ENCODE results near the gene HPN.
"Not testable (repeated sequence)": the region's sequence is repeated elsewhere in the genome, so short reads cannot be mapped to it uniquely, and the experiment has no call there.

Gene HPN

DNA sequence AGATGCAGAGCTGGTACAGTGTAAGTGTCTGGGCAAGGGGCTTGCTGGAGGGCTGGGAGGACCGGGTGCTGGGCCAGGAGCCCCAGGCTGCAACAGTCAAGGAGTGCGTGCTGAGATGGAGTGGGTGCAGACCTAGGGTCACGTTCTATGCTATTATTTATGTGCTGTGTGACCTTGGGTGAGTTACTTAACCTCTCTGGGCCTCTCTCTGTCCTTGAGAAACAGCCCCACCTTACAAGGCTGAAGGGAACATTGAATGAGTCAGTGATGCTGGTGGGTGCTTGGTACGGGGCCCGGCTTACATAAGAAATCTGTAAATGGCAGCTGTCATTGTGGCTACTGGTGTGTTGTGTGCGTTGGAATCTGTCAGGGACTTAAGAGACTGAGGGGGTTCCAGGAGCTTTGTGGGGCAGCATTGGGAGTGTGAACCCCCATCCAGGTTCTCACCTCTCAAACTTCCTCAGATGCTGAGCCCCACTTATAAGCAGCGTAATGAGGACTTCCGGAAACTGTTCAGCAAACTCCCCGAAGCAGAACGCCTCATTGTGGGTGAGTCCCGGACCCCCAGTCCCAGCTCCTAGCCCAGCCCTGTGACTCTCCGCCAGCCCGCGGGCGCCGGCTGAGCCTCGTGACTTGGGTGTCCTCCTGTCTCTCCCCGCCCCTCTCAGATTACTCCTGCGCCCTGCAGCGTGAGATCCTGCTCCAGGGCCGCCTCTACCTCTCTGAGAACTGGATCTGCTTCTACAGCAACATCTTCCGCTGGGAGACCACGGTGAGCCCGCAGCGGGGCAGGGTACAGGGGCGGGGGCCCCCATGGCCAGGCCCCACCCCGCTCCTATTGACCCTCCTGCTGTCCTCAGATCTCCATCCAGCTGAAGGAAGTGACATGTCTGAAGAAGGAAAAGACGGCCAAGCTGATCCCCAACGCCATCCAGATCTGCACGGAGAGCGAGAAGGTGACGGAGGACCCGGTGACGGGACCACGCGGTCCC lies 31.8 kb upstream of the HPN start:
- DNase-seq: no peak

DNA sequence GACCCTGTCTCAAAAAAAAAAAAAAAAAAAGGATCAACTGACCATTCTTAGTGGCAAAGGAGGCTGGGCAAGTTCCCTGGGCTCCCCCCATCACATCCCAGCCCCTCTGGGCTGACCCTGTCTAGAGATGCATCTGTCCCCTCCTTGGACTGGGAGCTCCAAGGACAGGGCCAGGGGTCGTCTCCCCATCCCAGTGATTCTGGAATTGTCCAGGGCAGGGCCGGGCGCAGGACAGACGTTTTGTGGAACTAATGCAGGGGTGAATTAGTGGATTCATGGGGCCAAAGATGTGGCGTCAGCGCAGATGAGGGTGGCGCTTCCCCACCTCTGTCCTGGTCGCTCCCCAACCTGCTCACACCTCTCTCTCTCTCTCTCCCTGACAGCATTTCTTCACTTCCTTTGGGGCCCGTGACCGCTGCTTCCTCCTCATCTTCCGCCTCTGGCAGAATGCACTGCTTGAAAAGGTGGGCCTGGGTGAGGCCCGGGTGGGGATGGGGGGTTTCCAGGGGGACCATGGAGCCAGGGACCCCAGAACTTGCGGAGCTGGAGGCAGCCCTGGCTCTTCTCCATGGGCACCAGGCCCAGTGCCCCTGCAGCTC lies 30.3 kb upstream of the HPN start:
- DNase-seq: no peak

DNA sequence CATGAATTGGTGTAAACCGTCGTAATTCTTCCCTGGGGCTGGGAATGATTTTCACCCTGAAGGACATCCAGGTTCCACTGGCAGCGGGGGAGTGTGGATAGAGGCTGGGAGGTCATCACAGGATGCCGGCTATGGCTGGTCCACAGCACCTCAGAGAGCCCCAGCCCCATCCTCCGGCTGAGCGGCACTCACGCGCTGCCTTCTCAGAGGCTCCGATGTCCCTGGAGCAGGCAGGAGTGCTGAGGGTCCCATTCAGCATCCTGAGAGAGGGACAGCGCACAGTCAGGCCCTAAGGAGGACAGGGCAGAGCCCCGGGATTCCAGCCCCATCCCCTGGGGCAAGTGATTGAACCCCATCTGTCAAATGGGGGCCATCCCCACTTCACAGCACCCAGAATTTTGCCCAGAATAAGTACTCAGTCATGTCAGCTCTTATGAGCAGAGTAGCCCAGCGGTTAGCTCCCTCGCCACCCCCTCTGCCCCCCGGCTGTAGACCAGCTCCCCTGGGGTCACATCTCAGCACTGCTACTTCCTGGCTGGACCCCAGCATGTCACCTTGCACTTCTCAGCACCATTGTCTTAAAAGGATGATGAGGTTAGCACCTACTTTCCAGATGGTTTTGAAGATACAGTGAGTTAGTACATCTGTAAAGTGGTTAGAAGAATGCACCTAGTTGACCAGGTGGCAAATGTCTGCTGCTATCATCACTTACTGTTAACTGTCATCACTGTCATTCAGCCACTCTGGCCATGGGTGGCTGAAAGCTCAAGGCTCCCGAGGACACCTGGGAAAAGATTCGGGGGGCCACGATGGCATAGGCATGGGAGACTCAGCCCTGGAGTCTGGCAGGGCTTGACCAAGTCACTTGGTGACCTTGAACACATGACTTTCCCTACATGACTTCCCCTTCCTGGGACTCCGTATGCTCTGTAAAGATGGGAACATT lies 29.5 kb upstream of the HPN start:
- no peak for DNase-seq

DNA sequence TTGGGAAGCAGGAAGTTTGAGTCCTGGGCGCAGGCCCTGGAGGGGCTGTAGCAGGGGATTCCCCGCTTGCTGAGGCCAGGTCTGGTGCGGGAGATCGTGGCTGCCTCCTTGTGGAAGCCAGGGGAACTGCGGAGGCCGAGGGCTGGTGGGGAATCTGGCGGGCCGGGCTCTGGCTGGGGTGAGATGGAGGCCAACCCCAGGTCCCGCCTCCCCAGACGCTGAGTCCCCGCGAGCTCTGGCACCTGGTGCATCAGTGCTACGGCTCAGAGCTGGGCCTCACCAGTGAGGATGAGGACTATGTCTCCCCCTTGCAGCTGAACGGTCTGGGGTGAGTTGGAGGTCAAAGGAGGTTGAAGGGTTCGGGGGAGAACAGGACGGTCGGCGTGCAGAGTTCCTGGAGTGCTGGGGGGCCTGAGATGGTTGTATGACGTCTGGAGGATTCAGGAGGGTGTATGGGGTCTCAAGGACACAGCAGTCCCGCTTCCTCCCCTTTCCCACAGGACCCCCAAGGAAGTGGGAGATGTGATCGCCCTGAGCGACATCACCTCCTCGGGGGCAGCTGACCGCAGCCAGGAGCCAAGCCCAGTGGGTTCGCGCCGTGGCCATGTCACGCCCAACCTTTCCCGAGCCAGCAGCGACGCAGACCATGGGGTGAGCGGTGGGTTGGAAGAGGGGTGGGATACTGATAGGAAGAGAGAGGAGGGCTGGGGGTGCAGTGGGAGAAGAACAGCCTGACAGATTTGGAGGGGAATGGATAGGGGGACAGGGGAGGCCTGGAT lies 28.3 kb upstream of the HPN start:
- DNase-seq: peak; percentile 53

DNA sequence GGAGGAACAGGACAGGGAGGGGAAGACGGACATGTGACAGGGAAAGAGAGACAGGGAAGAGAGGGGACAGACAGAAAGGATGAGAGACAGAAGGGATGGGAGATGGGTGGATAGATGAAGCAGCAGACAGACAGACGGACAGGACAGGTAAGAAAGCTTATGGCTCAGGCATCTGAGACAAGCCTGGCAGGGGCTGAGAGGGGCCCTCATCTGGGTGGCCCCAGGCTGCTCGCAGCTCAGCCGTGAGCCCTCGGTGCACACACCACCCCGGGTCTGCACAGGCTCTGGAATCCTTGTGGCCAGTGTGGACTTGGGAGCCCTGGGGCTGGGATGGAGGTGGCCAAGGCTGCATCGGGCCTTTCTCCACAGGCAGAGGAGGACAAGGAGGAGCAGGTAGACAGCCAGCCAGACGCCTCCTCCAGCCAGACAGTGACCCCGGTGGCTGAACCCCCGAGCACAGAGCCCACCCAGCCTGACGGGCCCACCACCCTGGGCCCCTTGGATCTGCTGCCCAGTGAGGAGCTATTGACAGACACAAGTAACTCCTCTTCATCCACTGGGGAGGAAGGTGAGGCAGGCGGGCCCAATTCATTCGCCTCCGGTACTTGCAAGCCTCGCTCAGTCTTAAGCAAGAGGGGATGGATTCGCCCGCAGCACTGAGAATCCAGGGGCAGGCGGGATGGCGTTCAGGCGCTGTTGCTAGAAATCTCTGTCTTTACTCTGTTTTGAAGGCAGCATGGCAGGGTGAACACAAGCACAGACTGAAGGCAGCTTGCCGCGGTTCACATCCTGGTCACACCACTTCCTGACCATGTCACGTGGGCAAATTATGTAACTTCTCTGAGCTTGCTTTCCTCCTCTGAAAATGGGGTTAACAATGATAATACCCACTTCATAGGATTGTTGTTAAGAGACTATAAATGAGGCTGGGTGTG lies 27.4 kb upstream of the HPN start:
- DNase-seq: no peak

DNA sequence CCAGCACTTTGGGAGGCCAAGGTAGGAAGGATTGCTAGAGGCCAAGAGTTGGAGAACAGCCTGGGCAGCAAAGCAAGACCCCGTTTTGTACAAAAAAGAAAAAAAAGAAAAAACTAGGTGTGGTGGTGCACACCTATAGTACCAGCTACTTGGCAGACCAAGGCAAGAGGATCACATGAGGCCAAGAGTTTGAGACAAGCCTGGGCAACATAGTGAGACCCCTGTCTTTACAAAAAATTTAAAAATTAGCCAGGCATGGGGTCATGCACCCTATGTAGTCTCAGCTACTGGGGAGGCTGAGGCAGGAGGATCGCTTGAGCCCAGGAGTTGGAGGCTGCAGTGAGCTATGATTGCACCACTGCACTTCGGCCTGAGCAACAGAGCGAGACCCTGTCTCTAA lies 26.7 kb upstream of the HPN start:
- not testable (repeated sequence) for DNase-seq

DNA sequence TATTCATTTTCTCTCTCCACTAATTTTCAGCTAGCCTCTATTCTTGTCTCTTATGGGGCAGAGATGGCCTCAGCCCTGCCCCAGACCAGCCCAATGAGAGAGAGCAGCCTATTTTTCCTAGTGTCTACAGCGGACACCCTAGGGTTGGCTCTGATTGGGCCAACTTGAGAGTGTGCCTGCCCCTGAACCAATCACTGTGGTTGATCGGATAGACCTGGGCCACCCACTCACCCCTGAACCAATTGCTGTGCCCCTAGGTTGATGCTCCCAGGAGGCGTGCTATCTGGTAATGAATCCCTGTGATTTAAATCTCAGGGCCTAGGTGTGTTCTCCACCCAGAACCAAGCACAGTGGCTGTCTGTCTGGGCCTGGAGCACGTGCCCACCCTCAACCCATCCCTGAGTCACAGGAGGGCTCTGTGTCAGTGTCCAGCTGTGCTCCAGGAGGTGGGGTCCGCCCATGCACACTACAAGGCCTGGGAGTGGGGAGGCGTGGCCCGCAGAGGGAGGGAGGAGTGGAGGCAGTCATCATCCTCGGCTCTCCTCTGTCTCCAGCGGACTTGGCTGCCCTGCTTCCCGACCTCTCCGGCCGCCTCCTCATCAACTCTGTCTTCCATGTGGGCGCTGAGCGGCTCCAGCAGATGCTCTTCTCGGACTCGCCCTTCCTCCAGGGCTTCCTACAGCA lies 26.1 kb upstream of the HPN start:
- DNase-seq: no peak

DNA sequence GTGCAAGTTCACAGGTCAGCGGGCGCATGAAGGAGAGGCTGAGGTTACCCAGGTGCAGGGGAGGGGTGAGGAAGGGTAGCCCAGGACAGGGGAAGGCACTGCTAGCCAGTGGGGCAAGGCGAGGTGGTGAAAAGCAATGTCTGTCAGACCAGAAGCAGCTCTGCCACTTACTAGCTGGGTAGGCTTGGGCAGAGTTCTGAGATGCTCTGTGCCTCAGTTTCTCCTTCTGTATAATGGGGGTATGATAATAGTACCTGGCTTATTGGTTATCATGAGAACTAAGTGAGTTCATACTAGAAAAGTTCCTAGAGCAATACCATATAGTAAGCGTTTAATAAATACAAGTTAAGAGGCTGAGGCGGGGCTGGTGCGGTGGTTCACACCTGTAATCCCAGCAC lies 25.6 kb upstream of the HPN start:
- DNase-seq: no peak

DNA sequence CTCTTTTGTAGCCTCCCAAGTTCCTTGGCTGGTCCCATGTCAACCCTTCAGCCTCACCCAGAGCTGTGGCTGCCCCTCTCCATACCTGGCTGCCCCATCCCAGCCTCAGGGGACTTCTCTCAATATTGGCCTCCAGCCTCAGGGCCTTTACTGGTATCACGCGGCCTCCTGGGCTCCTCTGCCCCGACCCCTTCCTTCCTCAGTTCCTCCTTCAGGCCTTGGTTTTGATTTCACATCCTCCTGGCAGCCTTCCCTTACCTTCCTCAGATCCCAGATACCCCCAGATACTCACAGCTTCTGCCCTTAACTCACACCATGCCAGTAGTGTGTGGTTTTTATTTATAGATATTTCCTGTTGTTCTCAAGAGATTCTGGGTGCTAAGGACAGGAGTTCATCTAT lies 24.0 kb upstream of the HPN start:
- DNase-seq: no peak

DNA sequence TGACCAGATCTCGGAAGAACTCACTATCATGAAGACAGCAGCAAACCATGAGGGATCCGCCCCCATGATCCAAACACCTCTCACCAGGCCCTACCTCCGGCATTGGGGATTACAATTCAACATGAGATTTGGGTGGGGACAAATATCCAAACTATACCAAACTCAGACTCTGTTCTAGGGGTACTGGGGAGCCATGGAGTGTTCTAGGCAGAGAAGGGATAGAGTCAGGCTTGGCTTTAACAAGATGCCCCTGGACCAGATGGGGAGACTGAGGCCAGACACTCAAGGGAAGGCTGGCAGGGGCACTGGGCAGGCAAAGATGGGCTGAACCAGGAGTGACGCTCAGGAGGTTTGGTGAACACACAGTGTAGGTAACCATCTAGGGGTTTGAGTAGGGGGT lies 23.1 kb upstream of the HPN start:
- no peak for DNase-seq

DNA sequence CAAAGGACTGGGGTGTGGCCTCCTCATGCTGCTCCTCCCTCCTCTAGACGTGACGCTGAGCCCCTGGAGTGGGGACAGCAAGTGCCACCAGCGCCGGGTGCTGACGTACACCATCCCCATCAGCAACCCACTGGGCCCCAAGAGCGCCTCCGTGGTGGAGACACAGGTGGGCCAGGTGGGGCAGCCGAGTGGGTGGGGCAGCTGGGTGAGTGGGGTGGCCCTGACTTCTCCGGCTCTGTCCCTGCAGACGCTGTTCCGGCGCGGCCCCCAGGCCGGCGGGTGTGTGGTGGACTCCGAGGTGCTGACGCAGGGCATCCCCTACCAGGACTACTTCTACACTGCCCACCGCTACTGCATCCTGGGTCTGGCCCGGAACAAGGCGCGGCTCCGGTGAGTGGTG lies 22.4 kb upstream of the HPN start:
- no peak for DNase-seq

DNA sequence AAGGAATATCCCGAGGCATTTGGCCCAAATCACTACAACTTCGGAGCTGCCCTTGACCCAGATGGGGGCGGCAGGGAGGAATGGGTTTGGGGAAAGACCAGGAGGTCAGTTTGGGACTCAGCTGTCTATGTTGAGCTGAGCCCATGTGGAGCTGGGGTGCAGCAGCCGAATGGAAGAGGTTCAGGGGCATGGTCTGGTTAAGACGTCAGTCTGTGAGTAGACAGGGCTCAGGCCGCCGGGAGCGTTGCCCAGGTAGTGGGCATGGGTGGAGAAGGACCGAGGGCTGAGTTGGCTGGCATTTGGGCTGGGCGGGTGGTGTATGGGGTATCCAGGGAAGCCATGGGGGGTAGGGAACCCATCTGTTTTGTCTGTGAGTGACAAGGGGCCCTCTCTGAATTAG lies 20.5 kb upstream of the HPN start:
- no peak for DNase-seq

DNA sequence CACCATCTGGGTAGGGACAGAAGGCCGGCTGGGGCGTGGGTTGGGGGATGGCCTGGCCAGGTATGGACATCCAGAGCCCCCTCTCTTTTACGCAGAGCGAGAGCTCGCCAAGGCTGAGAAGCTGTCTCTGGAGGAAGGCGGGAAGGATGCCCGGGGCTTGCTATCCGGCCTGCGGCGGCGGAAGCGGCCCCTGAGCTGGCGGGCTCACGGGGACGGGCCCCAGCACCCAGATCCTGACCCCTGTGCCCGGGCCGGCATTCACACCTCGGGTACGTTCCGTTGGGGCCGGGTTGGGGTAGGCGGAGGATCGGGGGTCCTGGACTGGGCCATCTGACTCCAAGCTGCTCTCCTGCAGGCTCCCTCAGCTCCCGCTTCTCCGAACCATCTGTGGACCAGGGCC lies 19.9 kb upstream of the HPN start:
- DNase-seq: no peak

DNA sequence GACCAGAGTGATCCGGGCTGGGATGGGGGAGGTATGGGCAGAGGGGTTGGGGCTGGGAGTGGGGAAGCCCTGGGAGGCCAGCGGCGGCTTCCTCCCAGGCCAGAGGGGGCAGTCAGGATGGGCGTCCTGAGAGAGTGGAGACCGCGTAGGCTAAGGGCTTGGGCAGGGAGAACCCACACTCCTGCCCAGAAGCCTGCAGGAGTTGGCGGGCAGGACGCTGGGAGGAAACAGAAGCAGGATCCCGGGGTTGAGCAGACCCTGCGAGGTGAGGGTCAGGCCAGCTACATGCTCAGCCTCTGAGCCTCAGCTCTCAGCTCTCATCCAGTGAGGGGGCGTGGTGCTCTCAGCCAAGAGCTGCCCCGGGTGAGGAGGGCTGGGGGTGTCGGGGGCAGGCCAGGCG lies 19.1 kb upstream of the HPN start:
- DNase-seq: no peak

DNA sequence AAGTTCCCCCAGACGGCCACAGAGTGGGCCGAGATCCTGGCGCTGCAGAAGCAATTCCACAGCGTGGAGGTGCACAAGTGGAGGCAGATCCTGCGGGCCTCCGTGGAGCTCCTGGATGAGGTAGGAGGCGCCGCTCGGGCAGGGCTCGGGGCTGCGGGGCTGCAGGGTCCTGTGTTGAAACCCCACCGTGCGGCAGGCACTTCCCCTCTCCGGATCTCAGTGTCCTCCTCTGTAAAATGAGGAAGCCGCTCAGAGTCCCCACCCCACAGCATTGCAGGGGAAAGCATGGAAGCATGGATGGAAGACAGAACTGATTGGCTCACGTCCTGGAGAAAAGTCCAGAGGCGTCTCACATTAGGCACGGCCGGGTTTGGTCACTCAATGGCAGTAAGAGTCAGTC lies 18.1 kb upstream of the HPN start:
- DNase-seq: no peak

DNA sequence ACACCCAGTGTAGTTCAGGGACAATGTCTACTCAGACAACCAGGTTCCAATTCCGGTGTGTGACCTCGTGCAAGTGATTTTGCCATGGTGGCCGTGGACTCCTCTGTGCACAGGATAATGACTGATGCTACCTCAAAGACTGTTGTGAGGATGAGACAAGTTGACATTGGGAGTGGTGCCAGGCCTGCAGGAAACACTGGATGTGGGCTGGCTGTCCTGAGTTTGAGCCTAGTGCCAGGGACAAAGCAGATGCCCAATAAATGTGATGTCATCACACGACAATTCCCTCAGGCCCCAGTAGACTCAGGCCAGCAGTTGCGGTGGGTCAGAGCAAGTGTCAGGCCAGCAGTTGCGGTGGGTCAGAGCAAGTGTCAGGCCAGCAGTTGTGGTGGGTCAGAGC lies 17.4 kb upstream of the HPN start:
- no peak for DNase-seq

DNA sequence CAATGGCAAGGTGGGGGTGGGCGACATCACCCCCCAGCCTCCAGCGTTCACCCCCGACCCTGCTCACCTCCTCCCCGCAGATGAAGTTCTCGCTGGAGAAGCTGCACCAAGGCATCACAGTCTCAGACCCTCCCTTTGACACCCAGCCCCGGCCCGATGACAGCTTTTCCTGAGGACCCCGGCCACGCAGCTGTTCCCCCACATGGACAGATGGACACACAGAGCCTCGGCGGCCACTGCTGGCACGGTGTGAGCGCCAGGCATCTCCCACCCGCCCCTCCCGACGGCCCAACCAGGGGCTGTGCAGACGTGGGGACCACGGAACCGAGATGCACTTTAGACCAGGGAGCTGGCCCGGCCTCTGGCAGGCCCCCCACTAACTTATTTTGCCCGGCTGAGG lies 15.6 kb upstream of the HPN start:
- no peak for DNase-seq

DNA sequence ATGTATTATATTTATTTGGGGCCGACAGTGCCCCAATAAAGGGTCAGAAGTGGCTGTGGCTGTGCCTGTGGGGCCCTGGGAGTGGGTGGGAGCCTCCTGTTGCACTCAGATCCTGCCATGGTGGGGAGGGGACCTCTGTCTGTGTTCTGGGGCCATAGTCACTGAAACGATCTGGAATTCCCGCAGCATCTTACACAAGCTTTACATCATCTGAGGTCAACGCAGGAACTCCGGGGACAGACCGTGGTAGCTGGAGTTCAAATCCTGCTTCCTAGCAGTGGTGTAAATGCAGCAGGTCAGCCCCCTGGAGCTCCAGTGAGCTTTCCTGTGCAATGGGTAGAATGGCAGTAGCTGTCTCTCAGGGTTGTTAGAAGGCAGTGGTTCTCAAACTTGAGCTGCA lies 15.1 kb upstream of the HPN start:
- no peak for DNase-seq

DNA sequence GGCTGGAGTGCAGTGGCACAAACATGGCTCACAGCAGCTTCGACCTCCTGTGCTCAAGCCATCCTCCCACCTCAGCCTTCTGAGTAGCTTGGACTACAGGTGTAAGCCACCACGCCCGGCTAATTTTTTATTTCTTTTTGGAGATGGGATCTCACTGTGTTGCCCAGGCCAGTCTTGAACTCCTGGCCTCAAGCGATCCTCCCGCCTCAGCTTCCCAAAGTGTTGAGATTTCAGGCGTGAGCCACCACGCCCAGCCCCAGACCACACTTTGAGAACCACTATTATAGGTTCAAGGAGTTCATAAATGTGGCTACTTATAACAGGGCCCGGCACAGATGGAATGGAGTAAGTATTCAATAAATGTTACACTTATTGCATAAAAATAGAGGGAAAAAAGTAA lies 14.5 kb upstream of the HPN start:
- no peak for DNase-seq

DNA sequence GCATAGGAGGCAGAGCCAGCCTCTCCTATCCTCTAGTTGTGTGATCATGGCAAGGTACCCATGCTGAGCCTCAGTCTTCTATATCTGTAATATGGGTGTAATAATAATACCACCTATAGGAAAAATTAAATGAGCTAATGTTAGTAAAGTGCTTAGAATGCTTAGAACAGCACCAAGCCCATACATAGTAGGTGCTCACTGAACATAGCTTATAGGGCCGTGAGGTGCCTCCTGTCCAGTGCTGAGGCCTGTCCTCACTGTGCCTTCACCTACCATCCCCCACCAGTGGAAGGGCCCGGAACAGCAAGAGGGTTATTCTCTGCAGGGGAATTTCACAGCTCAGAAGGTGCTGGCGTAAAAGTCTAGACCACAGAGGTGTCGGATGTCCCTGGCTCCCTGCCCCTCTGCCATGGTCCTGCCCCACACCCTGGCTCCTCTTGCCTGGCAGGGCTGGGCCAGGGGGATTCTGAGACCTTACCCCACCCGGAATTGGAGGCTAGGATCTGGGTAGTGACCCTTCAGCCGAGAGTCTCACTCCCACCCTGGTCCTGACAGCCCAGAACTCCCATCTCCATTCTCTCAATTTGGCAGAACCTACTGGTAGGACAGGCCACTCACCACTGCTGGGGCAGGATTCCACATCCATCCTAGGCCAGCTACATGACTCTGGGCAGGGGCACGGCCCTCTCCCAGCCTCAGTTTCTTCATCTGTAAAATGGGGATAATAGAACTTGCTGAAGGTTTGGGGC lies 13.5 kb upstream of the HPN start:
- DNase-seq: no peak

All from NCI-H69 (cell line).